Spinal cord (tissue), 10 donors: ENCODE measurements around the gene MYH15. TPM values are rescaled to one million over a fixed set of nuclear protein-coding genes. Genes with fewer than 3 reads are reported as not detected.
A peak's percentile ranks its signal among the peaks of the same experiment; 100 is the strongest.

ENCODE experiments used
- DNase-seq, 6 donors: peaks; one replicate each; pipeline versions ENCODE4 v3.0.0 to v3.0.0-alpha.2; 2013 to 2015; ENCODE audit warnings: low spot score in 6 of 6, low read depth in 4 of 6
- H3K27ac ChIP-seq: one replicate; pipeline ENCODE4 v1.5.1; 2013; ENCODE audit warnings: low read depth, low read length, control low read depth
- H3K27me3 ChIP-seq: one replicate; pipeline ENCODE4 v1.6.1; 2013; ENCODE audit warnings: low read length; ENCODE audit not compliant: control insufficient read depth, insufficient read depth
- H3K36me3 ChIP-seq: one replicate; pipeline ENCODE4 v1.6.1; 2013; ENCODE audit warnings: low read length; ENCODE audit not compliant: control insufficient read depth, insufficient read depth
- H3K4me1 ChIP-seq: one replicate; pipeline ENCODE4 v1.6.1; 2013; ENCODE audit warnings: low read length; ENCODE audit not compliant: control insufficient read depth, insufficient read depth
- H3K4me3 ChIP-seq: one replicate; pipeline ENCODE4 v1.5.1; 2013; ENCODE audit warnings: low read depth, low read length, control low read depth
- H3K9me3 ChIP-seq: one replicate; pipeline ENCODE4 v1.6.1; 2013; ENCODE audit warnings: low read length; ENCODE audit not compliant: control insufficient read depth, insufficient read depth
- WGBS: methylation state at CpG from one replicate; pipeline ENCODE4 v1.1.5; 2013; ENCODE audit warnings: missing lambda C conversion rate; ENCODE audit not compliant: insufficient coverage; 5-methylcytosine and 5-hydroxymethylcytosine counted together
- polyA plus RNA-seq, 2 donors: library from polyadenylated mRNA; unstranded; fragments of 120-200 nt; gene quantifications; one replicate each; pipeline ENCODE4 v1.2.1, GENCODE V29; 2013; ENCODE audit not compliant: insufficient read length in 2 of 2
- total RNA-seq, 2 donors: library from RNA; depleted of rRNA in 1 of 2; stranded (reverse); fragments of 120-200 nt in 1 of 2; fragments of >200 nt in 1 of 2; gene quantifications; one replicate each; pipeline versions ENCODE4 v1.2.3 to v1.2.4, GENCODE V29; 2013 to 2014
- donor health status: healthy.

Gene MYH15
- total and polyA plus RNA-seq, 4 donors: 0.35 to 1.2 (median 0.89) TPM

DNA sequence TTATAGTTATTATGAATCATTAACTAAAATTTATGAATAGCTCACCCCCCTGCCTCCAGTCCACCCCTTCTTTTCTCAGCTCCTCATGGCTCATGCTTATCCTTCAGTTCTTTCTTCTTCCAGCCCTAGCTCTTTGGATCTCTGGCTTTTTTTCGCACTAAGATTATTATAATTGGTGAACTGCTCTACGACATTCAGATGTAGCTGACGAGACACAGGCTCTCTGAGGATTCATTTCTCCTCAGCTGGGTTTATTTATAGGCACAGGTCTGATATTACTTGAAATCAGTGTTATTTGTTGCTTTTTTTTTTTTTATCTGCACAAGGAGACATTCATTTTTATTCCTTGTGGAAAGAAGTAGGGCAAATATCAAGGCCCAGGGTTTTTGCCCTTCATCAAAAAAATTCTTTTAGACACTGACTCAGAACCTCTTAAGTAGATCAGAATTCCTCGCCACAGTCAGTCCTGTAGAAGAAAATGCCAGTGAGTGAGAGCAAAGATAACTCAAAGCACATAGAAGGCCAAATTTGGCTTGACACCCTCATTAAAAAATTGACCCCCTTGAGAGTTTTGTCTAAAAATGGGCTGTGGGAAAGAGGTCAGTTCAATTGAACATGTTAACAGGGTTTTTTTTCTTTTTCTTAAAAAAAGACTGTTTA, 106.6 kb downstream of the MYH15 start:
- Histone ChIP-seq H3K27ac (no peak overlapping the region), H3K27me3 (no peaks in the 10 kb centered on the region), H3K4me1 (no peaks in the 10 kb centered on the region), H3K4me3 (no peak overlapping the region), H3K9me3 (no peaks in the 10 kb centered on the region), H3K36me3 (no peaks in the 10 kb centered on the region)
- peak in 1 of 6 donors; percentile 52 for DNase-seq
- WGBS: no CpG with 5 or more reads among the region's 4 CpGs

DNA sequence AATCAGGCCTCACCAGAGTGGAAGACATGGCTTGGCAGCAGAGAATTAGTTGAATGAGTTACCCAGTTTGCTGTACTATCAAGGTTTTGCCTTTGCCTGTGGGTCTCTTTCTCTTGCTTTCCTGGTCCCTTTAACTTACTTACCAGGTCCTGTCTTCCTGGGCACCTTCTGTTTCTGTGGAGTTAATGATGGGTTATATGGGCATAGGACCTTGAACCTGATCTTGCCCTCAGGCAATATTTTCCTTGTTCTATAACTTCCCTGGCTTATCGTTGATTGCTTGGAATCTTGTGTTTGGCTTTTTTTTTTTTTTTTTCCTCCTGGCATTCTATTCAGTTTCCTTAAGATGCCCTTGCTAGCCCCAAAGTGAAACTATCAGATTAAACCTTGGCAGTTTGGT, 107.2 kb downstream of the MYH15 start:
- no peaks in the 10 kb centered on the region for H3K27me3 ChIP-seq
- no CpG with 5 or more reads among the region's 1 CpG for WGBS
- DNase-seq: no peak
- H3K36me3 ChIP-seq: no peaks in the 10 kb centered on the region
- no peaks in the 10 kb centered on the region for H3K4me1 ChIP-seq
- H3K9me3 ChIP-seq: no peaks in the 10 kb centered on the region
- H3K4me3 ChIP-seq: no peak overlapping the region
- H3K27ac ChIP-seq: no peak overlapping the region

DNA sequence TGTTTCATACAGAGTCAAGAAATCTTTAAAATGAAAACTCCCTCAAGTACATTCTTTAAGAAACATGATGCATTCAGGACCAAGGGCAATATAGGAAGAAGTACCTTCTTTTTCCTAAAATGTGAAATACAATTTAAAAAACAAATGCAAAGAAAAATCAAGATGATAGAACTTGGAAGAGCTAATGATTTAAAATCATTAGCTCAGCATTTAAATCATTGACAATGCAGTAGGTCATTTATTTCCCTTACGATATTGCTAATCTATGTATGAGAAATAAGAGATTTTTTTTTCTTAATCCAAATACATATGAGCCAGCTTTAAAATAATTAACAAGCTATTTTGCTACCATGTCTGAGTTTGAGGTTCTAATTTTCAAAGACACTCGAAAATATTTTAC, 108.6 kb downstream of the MYH15 start:
- Histone ChIP-seq H3K36me3 (no peaks in the 10 kb centered on the region), H3K9me3 (no peaks in the 10 kb centered on the region), H3K4me1 (no peaks in the 10 kb centered on the region), H3K27me3 (no peaks in the 10 kb centered on the region), H3K27ac (no peak overlapping the region), H3K4me3 (no peak overlapping the region)
- DNase-seq: no peak
- WGBS: no CpG with 5 or more reads among the region's 2 CpGs

- DNase-seq: no peak
- H3K27ac ChIP-seq: no peak overlapping the region
- H3K27me3 ChIP-seq: no peaks in the 10 kb centered on the region
- H3K36me3 ChIP-seq: no peaks in the 10 kb centered on the region
- H3K4me3 ChIP-seq: no peak overlapping the region
- no peaks in the 10 kb centered on the region for H3K9me3 ChIP-seq
- 96% methylated on average over 4 of the region's 6 CpGs for WGBS
- H3K4me1 ChIP-seq: peaks cover 3% of the 10 kb centered on the region
Observed at GRCh38 chr3:108398510-108398909, 111.9 kb downstream of the MYH15 start.

DNA sequence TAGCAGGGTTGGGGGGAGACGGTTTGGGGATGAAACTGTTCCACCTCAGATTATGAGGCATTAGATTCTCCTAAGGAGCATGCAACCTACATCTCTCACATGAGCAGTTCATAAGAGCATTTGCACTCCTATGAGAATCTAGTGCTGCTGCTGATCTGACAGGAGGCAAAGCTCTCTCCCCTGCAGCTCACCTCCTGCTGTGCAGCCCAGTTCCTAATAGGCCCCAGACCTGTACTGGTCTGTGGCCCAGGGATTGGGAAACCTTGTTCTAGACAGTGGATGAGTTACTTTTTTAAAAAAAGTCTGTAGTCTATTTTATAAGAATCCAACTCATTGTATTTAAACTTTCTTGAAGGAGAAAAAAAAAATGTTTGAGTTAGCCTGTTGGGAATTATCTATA, 114.1 kb downstream of the MYH15 start:
- no CpG with 5 or more reads among the region's 1 CpG for WGBS
- no peaks in the 10 kb centered on the region for H3K36me3 ChIP-seq
- DNase-seq: no peak
- peaks cover 8% of the 10 kb centered on the region for H3K4me1 ChIP-seq
- H3K4me3 ChIP-seq: no peak overlapping the region
- H3K27ac ChIP-seq: no peak overlapping the region
- H3K9me3 ChIP-seq: no peaks in the 10 kb centered on the region
- no peaks in the 10 kb centered on the region for H3K27me3 ChIP-seq

DNA sequence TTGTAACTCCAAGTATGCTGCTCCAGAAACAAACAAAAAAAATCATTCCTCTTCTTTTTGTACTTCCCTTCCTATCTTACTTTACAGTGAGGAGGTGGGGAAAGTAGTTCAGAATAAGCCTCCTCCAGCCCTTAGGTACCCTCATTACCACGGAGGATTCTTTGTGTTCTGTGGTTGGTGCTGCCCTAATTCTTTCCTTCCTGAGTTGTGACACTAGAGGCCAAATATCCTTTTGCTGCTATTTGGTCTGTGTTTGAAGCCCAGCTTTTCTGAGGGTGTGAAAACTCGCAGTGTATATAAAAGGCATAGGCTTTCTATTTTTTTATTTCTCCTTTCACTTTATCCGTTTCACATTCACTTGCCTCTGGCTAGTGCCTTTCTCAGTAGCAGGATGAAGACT, 115.8 kb downstream of the MYH15 start:
- H3K27me3 ChIP-seq: no peaks in the 10 kb centered on the region
- H3K4me3 ChIP-seq: no peak overlapping the region
- H3K27ac ChIP-seq: no peak overlapping the region
- WGBS: no CpG with 5 or more reads among the region's 3 CpGs
- H3K9me3 ChIP-seq: no peaks in the 10 kb centered on the region
- DNase-seq: no peak
- H3K4me1 ChIP-seq: peaks cover 8% of the 10 kb centered on the region
- no peaks in the 10 kb centered on the region for H3K36me3 ChIP-seq

DNA sequence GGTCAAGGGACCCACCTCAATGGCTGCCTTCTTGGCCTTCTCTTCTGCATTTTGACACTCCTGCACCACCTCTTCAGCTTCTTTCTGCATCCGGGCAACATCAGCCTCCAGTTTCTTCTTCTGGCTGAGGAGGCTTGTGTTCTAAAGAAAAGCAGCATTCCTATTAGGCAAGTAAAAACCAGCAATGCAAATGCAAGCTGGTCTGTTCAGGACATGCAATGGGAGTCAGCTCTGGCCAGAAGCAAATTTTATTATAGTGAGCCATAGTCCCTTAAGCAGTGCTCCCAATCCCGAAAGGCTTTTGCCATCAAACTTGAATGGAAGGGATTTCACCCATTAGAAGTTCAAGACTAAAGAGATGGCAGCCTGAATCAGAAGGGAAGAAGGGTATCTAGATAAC, 116.4 kb downstream of the MYH15 start:
- no peaks in the 10 kb centered on the region for H3K9me3 ChIP-seq
- no peak overlapping the region for H3K4me3 ChIP-seq
- H3K36me3 ChIP-seq: no peaks in the 10 kb centered on the region
- no peak overlapping the region for H3K27ac ChIP-seq
- no peak for DNase-seq
- no peaks in the 10 kb centered on the region for H3K27me3 ChIP-seq
- WGBS: 100% methylated on average over 1 of the region's 2 CpGs
- peaks cover 8% of the 10 kb centered on the region for H3K4me1 ChIP-seq

DNA sequence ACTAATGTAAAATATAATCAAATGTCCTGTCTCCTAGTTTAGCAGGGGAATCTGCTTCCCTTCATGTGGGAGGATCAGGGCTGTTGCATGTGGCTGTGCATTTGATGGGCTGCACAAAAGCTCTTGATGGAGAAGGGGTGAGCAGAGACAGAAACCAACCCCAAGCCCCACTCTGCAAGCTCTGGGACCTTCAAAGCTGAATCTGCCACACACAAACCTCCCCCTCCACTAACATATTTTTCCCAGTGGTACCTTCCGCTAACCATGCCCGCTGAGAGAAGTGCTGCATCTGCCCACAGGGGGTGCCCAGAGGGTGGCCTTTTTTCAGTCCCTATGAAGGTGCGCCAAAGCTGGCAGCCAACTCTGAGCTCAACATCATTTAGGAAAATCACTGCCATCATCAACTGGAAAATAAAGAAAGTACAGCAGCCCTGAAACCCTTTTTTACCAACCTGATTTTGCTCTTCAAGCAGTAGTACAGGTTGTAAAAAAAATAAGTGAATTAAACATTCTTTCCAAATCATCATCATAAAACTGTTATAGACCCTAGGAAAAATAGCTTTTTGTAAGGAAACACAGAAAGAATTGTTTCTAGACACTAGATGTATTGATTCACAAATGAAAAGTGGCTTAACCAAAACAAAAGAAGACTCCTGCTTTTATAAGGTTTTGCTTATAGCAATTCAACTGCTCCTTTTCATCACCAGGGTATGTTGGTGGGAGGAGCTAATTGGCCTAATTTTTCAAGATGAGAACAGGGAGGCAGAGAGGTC, 117.1 kb downstream of the MYH15 start:
- Histone ChIP-seq H3K4me3 (no peak overlapping the region), H3K4me1 (peaks cover 10% of the 10 kb centered on the region), H3K36me3 (no peaks in the 10 kb centered on the region), H3K27ac (no peak overlapping the region), H3K27me3 (no peaks in the 10 kb centered on the region), H3K9me3 (no peaks in the 10 kb centered on the region)
- DNase-seq: no peak
- WGBS: 100% methylated on average over 1 of the region's 3 CpGs

- Histone ChIP-seq H3K4me3 (no peak overlapping the region), H3K9me3 (no peaks in the 10 kb centered on the region), H3K4me1 (peaks cover 10% of the 10 kb centered on the region), H3K36me3 (no peaks in the 10 kb centered on the region), H3K27me3 (no peaks in the 10 kb centered on the region), H3K27ac (no peak overlapping the region)
- WGBS: no CpG with 5 or more reads among the region's 3 CpGs
- peak in 2 of 6 donors; percentile 34 to 91 for DNase-seq
Observed at GRCh38 chr3:108391917-108392593, 118.3 kb downstream of the MYH15 start.
